ENCODE measurements around the gene SNRPA1. TPM values are rescaled to one million over a fixed set of nuclear protein-coding genes. Genes with fewer than 3 reads are reported as not detected.

Gene SNRPA1
- total RNA-seq, 1 donor from 2014 or later: 98.0 TPM

DNA sequence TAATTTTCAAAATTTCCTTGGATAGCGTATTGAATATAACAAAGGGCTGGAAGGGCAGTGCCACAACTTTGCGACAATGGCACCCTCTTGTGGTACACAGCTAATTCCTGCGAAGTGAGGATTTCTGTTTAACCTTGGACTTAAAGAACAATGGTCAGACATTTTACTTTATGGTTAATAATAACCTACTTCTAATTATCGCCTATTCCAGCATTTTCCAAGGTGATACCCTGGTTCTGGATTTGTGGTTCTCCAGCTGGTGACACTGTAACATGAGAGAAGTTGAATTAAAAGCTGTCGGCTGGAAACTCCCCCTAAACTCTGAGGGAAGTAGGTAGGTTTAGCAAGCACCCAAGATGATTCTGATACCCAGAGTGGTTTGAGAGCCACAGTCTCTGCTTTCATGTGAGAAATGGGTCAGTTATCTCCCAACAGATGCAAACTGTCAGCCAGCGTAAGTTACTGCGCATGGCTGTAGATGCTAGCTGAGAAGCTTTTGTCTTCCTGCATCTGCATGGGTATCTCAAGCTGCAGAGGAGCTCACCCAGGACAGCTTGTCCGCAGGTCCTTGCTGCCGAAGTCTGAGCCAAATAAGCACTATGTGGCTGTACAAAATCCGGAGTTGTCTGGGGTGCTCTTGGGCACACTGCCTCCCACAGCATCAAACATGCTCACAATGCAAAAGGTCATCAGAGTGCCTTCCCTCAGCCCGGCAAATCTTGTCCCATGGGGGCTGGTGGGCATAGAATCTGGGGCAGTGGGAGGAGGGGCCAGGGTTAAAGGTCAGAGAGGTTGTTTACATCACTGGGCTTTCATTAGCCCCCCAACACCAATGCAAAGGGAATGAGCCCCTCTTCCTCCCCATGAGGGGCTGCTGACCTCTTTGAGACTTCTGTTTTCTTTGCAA lies 36.6 kb downstream of the SNRPA1 start:
- Histone ChIP-seq H3K36me3 (no peaks in the 10 kb centered on the region), H2AFZ (replicated peaks) (no peak overlapping the region), H3K9me3 (ENCODE audit: low read depth) (no peaks in the 10 kb centered on the region), H3K9ac (no peak overlapping the region), H3F3A (ENCODE audit: low read depth) (peaks cover 15% of the 10 kb centered on the region), H3K4me3 (no peak overlapping the region), H3K4me2 (no peak overlapping the region), H3K4me1 (peaks cover 15% of the 10 kb centered on the region), H3K79me2 (ENCODE audit: low read depth) (no peaks in the 10 kb centered on the region), H3K27ac (no peak overlapping the region), H4K20me1 (ENCODE audit: low read depth) (no peaks in the 10 kb centered on the region), H3K27me3 (no peaks in the 10 kb centered on the region)
- H3K36me3 Mint-ChIP-seq: no peaks in the 10 kb centered on the region
- no peaks in the 10 kb centered on the region for H3K9me3 Mint-ChIP-seq
- no peak for TF ChIP-seq EZH2 (IDR thresholded peaks at IDR 0.05)
- TF ChIP-seq, protein P1, sequence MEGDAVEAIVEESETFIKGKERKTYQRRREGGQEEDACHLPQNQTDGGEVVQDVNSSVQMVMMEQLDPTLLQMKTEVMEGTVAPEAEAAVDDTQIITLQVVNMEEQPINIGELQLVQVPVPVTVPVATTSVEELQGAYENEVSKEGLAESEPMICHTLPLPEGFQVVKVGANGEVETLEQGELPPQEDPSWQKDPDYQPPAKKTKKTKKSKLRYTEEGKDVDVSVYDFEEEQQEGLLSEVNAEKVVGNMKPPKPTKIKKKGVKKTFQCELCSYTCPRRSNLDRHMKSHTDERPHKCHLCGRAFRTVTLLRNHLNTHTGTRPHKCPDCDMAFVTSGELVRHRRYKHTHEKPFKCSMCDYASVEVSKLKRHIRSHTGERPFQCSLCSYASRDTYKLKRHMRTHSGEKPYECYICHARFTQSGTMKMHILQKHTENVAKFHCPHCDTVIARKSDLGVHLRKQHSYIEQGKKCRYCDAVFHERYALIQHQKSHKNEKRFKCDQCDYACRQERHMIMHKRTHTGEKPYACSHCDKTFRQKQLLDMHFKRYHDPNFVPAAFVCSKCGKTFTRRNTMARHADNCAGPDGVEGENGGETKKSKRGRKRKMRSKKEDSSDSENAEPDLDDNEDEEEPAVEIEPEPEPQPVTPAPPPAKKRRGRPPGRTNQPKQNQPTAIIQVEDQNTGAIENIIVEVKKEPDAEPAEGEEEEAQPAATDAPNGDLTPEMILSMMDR (IDR thresholded peaks at IDR 0.05): peak; percentile 94
- H3K27me3 Mint-ChIP-seq (ENCODE audit: insufficient read depth, low read depth): peaks cover 5% of the 10 kb centered on the region
- peak; percentile 75 for DNase-seq (ENCODE audit: low spot score)
- peak overlapping the region; percentile 44 for H3K4me3 Mint-ChIP-seq
- peaks cover 23% of the 10 kb centered on the region for H3K4me1 Mint-ChIP-seq
- peak overlapping the region; percentile 27 for H3K27ac Mint-ChIP-seq

DNA sequence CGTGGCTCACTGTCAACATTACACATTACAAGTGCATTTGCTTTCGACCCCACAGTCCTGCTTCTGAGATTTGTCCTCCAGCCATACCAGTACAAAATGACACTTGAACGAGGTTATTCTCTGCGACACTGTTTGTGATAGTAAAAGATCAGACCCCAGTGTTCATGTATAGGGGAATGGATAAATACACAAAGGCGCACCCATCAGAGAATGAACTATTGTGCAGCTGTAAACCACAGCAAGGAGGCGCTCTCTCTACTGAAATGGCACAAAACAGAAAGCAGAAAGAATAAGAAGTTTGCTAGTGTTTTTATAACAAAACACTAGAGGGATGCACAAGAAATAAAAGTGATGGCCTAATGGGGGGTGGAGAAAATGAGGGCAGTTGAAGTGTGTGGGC lies 38.3 kb downstream of the SNRPA1 start:
- H3K36me3 Mint-ChIP-seq: no peaks in the 10 kb centered on the region
- peaks cover 7% of the 10 kb centered on the region for H3K27me3 Mint-ChIP-seq (ENCODE audit: insufficient read depth, low read depth)
- Histone ChIP-seq H3K27me3 (peaks cover 14% of the 10 kb centered on the region), H4K20me1 (ENCODE audit: low read depth) (no peaks in the 10 kb centered on the region), H3K79me2 (ENCODE audit: low read depth) (no peaks in the 10 kb centered on the region), H3K4me1 (peaks cover 15% of the 10 kb centered on the region), H3K27ac (no peak overlapping the region), H3K4me3 (no peak overlapping the region), H3F3A (ENCODE audit: low read depth) (peaks cover 23% of the 10 kb centered on the region), H3K4me2 (no peak overlapping the region), H3K36me3 (no peaks in the 10 kb centered on the region), H2AFZ (replicated peaks) (no peak overlapping the region), H3K9me3 (ENCODE audit: low read depth) (no peaks in the 10 kb centered on the region), H3K9ac (no peak overlapping the region)
- no peak for TF ChIP-seq EZH2 (IDR thresholded peaks at IDR 0.05)
- TF ChIP-seq, protein P1 (IDR thresholded peaks at IDR 0.05): peak; percentile 46
- DNase-seq (ENCODE audit: low spot score): no peak
- no peak overlapping the region for H3K4me3 Mint-ChIP-seq
- H3K27ac Mint-ChIP-seq: no peak overlapping the region
- H3K4me1 Mint-ChIP-seq: peaks cover 29% of the 10 kb centered on the region
- H3K9me3 Mint-ChIP-seq: no peaks in the 10 kb centered on the region

DNA sequence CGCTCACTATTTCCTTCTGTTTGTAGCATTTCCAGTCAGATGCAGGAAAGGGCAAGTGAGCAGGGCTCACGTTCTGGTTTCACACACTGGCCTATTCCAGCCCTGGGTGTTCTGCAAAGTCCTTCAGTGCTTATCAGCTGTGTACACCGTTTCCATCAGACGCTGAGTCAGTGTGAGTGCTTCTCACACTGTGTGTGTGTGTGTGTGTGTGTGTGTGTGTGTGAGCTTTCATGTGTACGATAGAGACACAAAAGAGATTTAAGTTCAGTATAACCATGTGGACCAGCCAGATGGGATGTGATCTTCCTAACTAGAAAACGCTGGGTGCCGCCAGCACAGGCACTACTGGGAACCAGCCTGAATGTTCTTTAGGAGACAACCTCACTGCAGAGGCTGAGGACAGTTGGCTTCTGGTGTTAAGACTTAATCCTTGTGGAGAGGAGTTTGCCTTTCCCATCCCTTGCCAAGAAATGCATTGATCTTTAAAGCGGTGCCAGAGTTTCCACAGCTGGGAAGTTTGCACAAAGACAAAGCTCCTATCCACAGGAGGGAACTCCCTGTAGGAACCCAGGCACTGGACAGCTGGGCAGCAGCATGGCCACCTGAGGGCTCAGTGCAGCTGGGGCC lies 39.3 kb downstream of the SNRPA1 start:
- no peaks in the 10 kb centered on the region for H3K9me3 Mint-ChIP-seq
- peaks cover 3% of the 10 kb centered on the region for H3K79me2 ChIP-seq (ENCODE audit: low read depth)
- peaks cover 15% of the 10 kb centered on the region for H3K4me1 ChIP-seq
- H3K27me3 Mint-ChIP-seq (ENCODE audit: insufficient read depth, low read depth): peaks cover 7% of the 10 kb centered on the region
- DNase-seq (ENCODE audit: low spot score): peak; percentile 64
- H3K27ac ChIP-seq: no peak overlapping the region
- H3K36me3 ChIP-seq: no peaks in the 10 kb centered on the region
- peaks cover 23% of the 10 kb centered on the region for H3F3A ChIP-seq (ENCODE audit: low read depth)
- H3K4me3 Mint-ChIP-seq: no peak overlapping the region
- no peak overlapping the region for H3K4me3 ChIP-seq
- H3K9me3 ChIP-seq (ENCODE audit: low read depth): no peaks in the 10 kb centered on the region
- no peaks in the 10 kb centered on the region for H3K36me3 Mint-ChIP-seq
- peaks cover 14% of the 10 kb centered on the region for H3K27me3 ChIP-seq
- peaks cover 3% of the 10 kb centered on the region for H4K20me1 ChIP-seq (ENCODE audit: low read depth)
- H2AFZ ChIP-seq (replicated peaks): no peak overlapping the region
- peak overlapping the region; percentile 20 for H3K4me2 ChIP-seq
- H3K27ac Mint-ChIP-seq: no peak overlapping the region
- TF ChIP-seq, protein P1 (IDR thresholded peaks at IDR 0.05): no peak
- TF ChIP-seq EZH2 (IDR thresholded peaks at IDR 0.05) (no peak), EZH2phosphoT487 (IDR thresholded peaks at IDR 0.05) (no peak)
- no peak overlapping the region for H3K9ac ChIP-seq
- H3K4me1 Mint-ChIP-seq: peaks cover 29% of the 10 kb centered on the region
